Keratinocyte (primary cell): Measurements from ENCODE around the gene GFY. TPM values are rescaled to one million over a fixed set of nuclear protein-coding genes. Genes with fewer than 3 reads are reported as not detected.
"Not testable (repeated sequence)": the region's sequence is repeated elsewhere in the genome, so short reads cannot be mapped to it uniquely, and the experiment has no call there.

ENCODE experiments used
- DNase-seq: peaks from one replicate; pipeline ENCODE4 v3.0.0-alpha.2; 2011; ENCODE audit warnings: low read depth, missing footprints, low spot score
- FAIRE-seq: peaks from 2 replicates; lab custom pipeline; 2011; peaks lifted over from hg19 to GRCh38; lab: Jason Lieb, UNC
- H2AFZ ChIP-seq: 2 replicates; pipeline ENCODE4 v1.6.0; 2012; ENCODE audit warnings: low read length, control low read depth, inconsistent platforms; ENCODE audit not compliant: control insufficient read depth
- H3K27ac ChIP-seq: 2 replicates; pipeline ENCODE4 v1.5.1; 2011; ENCODE audit warnings: low read length; ENCODE audit not compliant: control insufficient read depth, insufficient read depth
- H3K27me3 ChIP-seq: 3 replicates; pipeline ENCODE4 v1.6.0; 2011; ENCODE audit warnings: low read length; ENCODE audit not compliant: control insufficient read depth, insufficient read depth; ENCODE audit errors: extremely low read depth
- H3K36me3 ChIP-seq, 2 experiments: 2 replicates in 1 of 2; 3 replicates in 1 of 2; pipeline ENCODE4 v1.5.1; 2011; ENCODE audit warnings: low read length in 2 of 2, mild to moderate bottlenecking in 1 of 2; ENCODE audit not compliant: control insufficient read depth in 2 of 2, insufficient read depth in 2 of 2; ENCODE audit errors: extremely low read depth in 1 of 2
- H3K4me1 ChIP-seq: 3 replicates; pipeline ENCODE4 v1.5.1; 2011; ENCODE audit warnings: low read length; ENCODE audit not compliant: control insufficient read depth, insufficient read depth; ENCODE audit errors: extremely low read depth
- H3K4me2 ChIP-seq: 3 replicates; pipeline ENCODE4 v1.6.0; 2011; ENCODE audit warnings: low read depth, low read length; ENCODE audit not compliant: control insufficient read depth, insufficient read depth; ENCODE audit errors: extremely low read depth
- H3K4me3 ChIP-seq, 3 experiments: fragments of 200-600 bp in 1 of 3; sonication (generic) in 1 of 3; 2 replicates in 2 of 3; 3 replicates in 1 of 3; pipeline ENCODE4 v1.5.1; 2011 to 2016; ENCODE audit warnings: low read length in 3 of 3, mild to moderate bottlenecking in 3 of 3, control low read depth in 2 of 3, inconsistent platforms in 1 of 3, low read depth in 1 of 3, mixed read lengths in 1 of 3, mixed run types in 1 of 3, moderate library complexity in 1 of 3; ENCODE audit not compliant: control insufficient read depth in 2 of 3, insufficient read depth in 2 of 3; ENCODE audit errors: extremely low read depth in 1 of 3
- H3K79me2 ChIP-seq: 2 replicates; pipeline ENCODE4 v1.6.0; 2012; ENCODE audit warnings: low read length; ENCODE audit not compliant: control insufficient read depth, insufficient read depth
- H3K9ac ChIP-seq: 3 replicates; pipeline ENCODE4 v1.6.0; 2011; ENCODE audit warnings: low read length; ENCODE audit not compliant: control insufficient read depth, insufficient read depth; ENCODE audit errors: extremely low read depth
- H3K9me1 ChIP-seq: 3 replicates; pipeline ENCODE4 v1.6.0; 2011; ENCODE audit warnings: low read length; ENCODE audit not compliant: control insufficient read depth, insufficient read depth; ENCODE audit errors: extremely low read depth
- H3K9me3 ChIP-seq: 2 replicates; pipeline ENCODE4 v1.5.1; 2012; ENCODE audit warnings: low read depth, low read length; ENCODE audit not compliant: control insufficient read depth
- H4K20me1 ChIP-seq: 3 replicates; pipeline ENCODE4 v1.6.0; 2011; ENCODE audit warnings: low read length; ENCODE audit not compliant: control insufficient read depth, insufficient read depth; ENCODE audit errors: extremely low read depth
- CTCF ChIP-seq, 3 experiments: IDR thresholded peaks in 1 of 3; conservative IDR thresholded peaks in 1 of 3; optimal IDR thresholded peaks in 1 of 3; 2 replicates in 2 of 3; 3 replicates in 1 of 3; pipeline versions ENCODE3 to v1.5.1; 2011; ENCODE audit warnings: low read length in 3 of 3, mild to moderate bottlenecking in 3 of 3, moderate library complexity in 2 of 3, control low read depth in 1 of 3, inconsistent platforms in 1 of 3; ENCODE audit not compliant: insufficient read depth in 2 of 3; ENCODE audit errors: extremely low read depth in 1 of 3
- EZH2 ChIP-seq: IDR thresholded peaks from one replicate; pipeline ENCODE4 v1.6.1; 2012; ENCODE audit warnings: inconsistent platforms, mild to moderate bottlenecking, low read length, moderate library complexity
- dilution Hi-C: fragments of 300-500 bp; cut with MboI; formaldehyde crosslinking; loops from one replicate; pipeline ENCODE4 v1.7.0; 2020; ENCODE audit warnings: low sequenced_read_pairs; ENCODE audit not compliant: extremely low pct_ligation_motif_present
- polyA plus RNA-seq, 5 experiments: library from polyadenylated mRNA; depleted of rRNA in 3 of 5; stranded (reverse) in 3 of 5; stranded (forward) in 1 of 5; unstranded in 1 of 5; fragments of >200 nt; gene quantifications; 1 replicate in 1 of 5; 2 replicates in 3 of 5; 3 replicates in 1 of 5; pipeline versions ENCODE4 v1.2.1 to v1.2.3, GENCODE V29; 2011 to 2012; ENCODE audit warnings: missing spikeins in 2 of 5, low read depth in 1 of 5, low replicate concordance in 1 of 5

Gene GFY
- polyA plus RNA-seq, 1 donor (not counting 4 experiments of a cell fraction or from before 2014, with no cell fraction given): not detected

GRCh38 chr19:49459388-49459787 is 34.2 kb downstream of the GFY start:
- no peak overlapping the region for H2AFZ ChIP-seq
- dilution Hi-C loops: no loop called here
- H3K9me3 ChIP-seq: no peaks in the 10 kb centered on the region
- no peak overlapping the region for H3K9ac ChIP-seq
- H3K27ac ChIP-seq: no peak overlapping the region
- DNase-seq (no peak), FAIRE-seq (no peak)
- no peaks in the 10 kb centered on the region for H4K20me1 ChIP-seq
- peaks cover 3% of the 10 kb centered on the region for H3K4me1 ChIP-seq
- no peaks in the 10 kb centered on the region for H3K9me1 ChIP-seq
- H3K4me2 ChIP-seq: no peak overlapping the region
- no peak for TF ChIP-seq CTCF (optimal IDR thresholded peaks at IDR 0.05 in 1 of 3, IDR thresholded peaks at IDR 0.05 in 1 of 3, conservative IDR thresholded peaks at IDR 0.05 in 1 of 3; ENCODE audit: extremely low read depth in 1 of 3, insufficient read depth in 2 of 3, low read length in 3 of 3)
- no peak for TF ChIP-seq EZH2
- H3K79me2 ChIP-seq: peaks cover 2% of the 10 kb centered on the region
- H3K27me3 ChIP-seq: no peaks in the 10 kb centered on the region
- peaks cover 4 to 5% of the 10 kb centered on the region in 2 experiments for H3K36me3 ChIP-seq
- no peak overlapping the region for H3K4me3 ChIP-seq

- dilution Hi-C loops, H3K9me3 ChIP-seq, H3K27ac ChIP-seq, H3K79me2 ChIP-seq, H3K9me1 ChIP-seq, H4K20me1 ChIP-seq, H3K9ac ChIP-seq, H3K4me1 ChIP-seq, H3K27me3 ChIP-seq, H3K4me2 ChIP-seq, FAIRE-seq, H2AFZ ChIP-seq, H3K4me3 ChIP-seq, DNase-seq, H3K36me3 ChIP-seq: not testable (repeated sequence)
These were observed 35.9 kb downstream of the GFY start for GRCh38 chr19:49461130-49461529.

GRCh38 chr19:49461656-49462055 is 36.5 kb downstream of the GFY start:
- H3K9me3 ChIP-seq: no peaks in the 10 kb centered on the region

More at GRCh38 chr19:49461656-49462055, 36.5 kb downstream of the GFY start:
- no peaks in the 10 kb centered on the region for H4K20me1 ChIP-seq
- DNase-seq (no peak), FAIRE-seq (no peak)
- no peaks in the 10 kb centered on the region for H3K9me1 ChIP-seq
- no peak overlapping the region for H3K4me2 ChIP-seq
- H3K36me3 ChIP-seq: peaks cover 5 to 6% of the 10 kb centered on the region in 2 experiments
- no peak overlapping the region for H3K4me3 ChIP-seq
- dilution Hi-C loops: no loop called here
- no peaks in the 10 kb centered on the region for H3K4me1 ChIP-seq
- TF ChIP-seq CTCF (optimal IDR thresholded peaks at IDR 0.05 in 1 of 3, IDR thresholded peaks at IDR 0.05 in 1 of 3, conservative IDR thresholded peaks at IDR 0.05 in 1 of 3; ENCODE audit: extremely low read depth in 1 of 3, insufficient read depth in 2 of 3, low read length in 3 of 3) (no peak), EZH2 (no peak)
- no peak overlapping the region for H3K9ac ChIP-seq
- H3K79me2 ChIP-seq: no peaks in the 10 kb centered on the region
- no peaks in the 10 kb centered on the region for H3K27me3 ChIP-seq
- no peak overlapping the region for H2AFZ ChIP-seq
- H3K27ac ChIP-seq: no peak overlapping the region
